H9 (cell line): Measurements from ENCODE around the gene CD79B. TPM values are rescaled to one million over a fixed set of nuclear protein-coding genes. Genes with fewer than 3 reads are reported as not detected.

Source experiments
- DNase-seq: peaks from one replicate; pipeline ENCODE4 v3.0.0-alpha.2; 2017
- H2AFZ ChIP-seq: one replicate; pipeline ENCODE4 v1.6.1; 2013; ENCODE audit warnings: mild to moderate bottlenecking, low read length, control low read depth, moderate library complexity
- H2AK5ac ChIP-seq: 2 replicates; pipeline ENCODE4 v1.6.1; 2013; ENCODE audit warnings: low read length, control low read depth, mixed read lengths; ENCODE audit not compliant: insufficient read length
- H2BK120ac ChIP-seq: one replicate; pipeline ENCODE4 v1.6.1; 2013; ENCODE audit warnings: low read depth, mild to moderate bottlenecking, low read length, control low read depth, inconsistent platforms; ENCODE audit not compliant: poor library complexity, severe bottlenecking
- H2BK12ac ChIP-seq: 2 replicates; pipeline ENCODE4 v1.6.1; 2013; ENCODE audit warnings: low read length, control low read depth, mixed read lengths, low read depth; ENCODE audit not compliant: insufficient read length
- H2BK15ac ChIP-seq: 2 replicates; pipeline ENCODE4 v1.6.1; 2013; ENCODE audit warnings: low read depth, low read length, control low read depth
- H2BK20ac ChIP-seq: one replicate; pipeline ENCODE4 v1.6.1; 2013; ENCODE audit warnings: low read depth, mild to moderate bottlenecking, low read length, control low read depth, inconsistent platforms; ENCODE audit not compliant: poor library complexity, severe bottlenecking
- H2BK5ac ChIP-seq: 2 replicates; pipeline ENCODE4 v1.6.1; 2013; ENCODE audit warnings: low read length, control low read depth, mixed read lengths; ENCODE audit not compliant: insufficient read length
- H3K14ac ChIP-seq: 2 replicates; pipeline ENCODE4 v1.6.1; 2013; ENCODE audit warnings: low read length, control low read depth; ENCODE audit not compliant: insufficient read depth
- H3K18ac ChIP-seq: 2 replicates; pipeline ENCODE4 v1.6.1; 2013; ENCODE audit warnings: low read depth, mild to moderate bottlenecking, mixed read lengths, low read length, control low read depth; ENCODE audit not compliant: insufficient read length
- H3K23ac ChIP-seq: 2 replicates; pipeline ENCODE4 v1.6.1; 2013; ENCODE audit warnings: low read length, control low read depth, mixed read lengths, low read depth; ENCODE audit not compliant: insufficient read length
- H3K23me2 ChIP-seq: 2 replicates; pipeline ENCODE4 v1.6.1; 2013; ENCODE audit warnings: low read depth, mild to moderate bottlenecking, mixed read lengths, low read length, control low read depth; ENCODE audit not compliant: insufficient read length, poor library complexity, severe bottlenecking
- H3K27ac ChIP-seq: 2 replicates; pipeline ENCODE4 v1.5.1; 2013; ENCODE audit warnings: low read length, control low read depth, mixed read lengths, low read depth; ENCODE audit not compliant: insufficient read length
- H3K27me3 ChIP-seq: 2 replicates; pipeline ENCODE4 v1.6.1; 2013; ENCODE audit warnings: low read length, control low read depth, inconsistent platforms; ENCODE audit not compliant: insufficient read depth
- H3K4ac ChIP-seq: 2 replicates; pipeline ENCODE4 v1.6.1; 2013; ENCODE audit warnings: low read depth, mild to moderate bottlenecking, control low read depth, inconsistent platforms, low read length, moderate library complexity
- H3K4me1 ChIP-seq: 2 replicates; pipeline ENCODE4 v1.6.1; 2013; ENCODE audit warnings: low read length, control low read depth, inconsistent platforms; ENCODE audit not compliant: insufficient read depth
- H3K4me2 ChIP-seq: 2 replicates; pipeline ENCODE4 v1.6.1; 2013; ENCODE audit warnings: low read length, control low read depth, mixed read lengths; ENCODE audit not compliant: insufficient read length, insufficient read depth
- H3K56ac ChIP-seq: 2 replicates; pipeline ENCODE4 v1.6.1; 2013; ENCODE audit warnings: low read depth, mild to moderate bottlenecking, mixed read lengths, low read length, control low read depth; ENCODE audit not compliant: insufficient read length
- H3K79me1 ChIP-seq: 2 replicates; pipeline ENCODE4 v1.6.1; 2013; ENCODE audit warnings: low read depth, mild to moderate bottlenecking, moderate library complexity, low read length, control low read depth, inconsistent platforms; ENCODE audit not compliant: insufficient read depth, poor library complexity, severe bottlenecking
- H3K79me2 ChIP-seq: 2 replicates; pipeline ENCODE4 v1.6.1; 2013; ENCODE audit warnings: low read length, control low read depth, inconsistent platforms; ENCODE audit not compliant: insufficient read depth
- H3K9ac ChIP-seq: 2 replicates; pipeline ENCODE4 v1.6.1; 2013; ENCODE audit warnings: low read length, control low read depth, mixed read lengths; ENCODE audit not compliant: insufficient read length; ENCODE audit errors: extremely low read depth
- H3K9me3 ChIP-seq: one replicate; pipeline ENCODE4 v1.6.1; 2013; ENCODE audit warnings: low read depth, low read length, inconsistent platforms; ENCODE audit not compliant: control insufficient read depth
- H3T11ph ChIP-seq: one replicate; pipeline ENCODE4 v1.6.1; 2013; ENCODE audit warnings: mild to moderate bottlenecking, low read length, control low read depth, inconsistent platforms
- H4K20me1 ChIP-seq: one replicate; pipeline ENCODE4 v1.6.1; 2013; ENCODE audit not compliant: control insufficient read depth, insufficient read length, insufficient read depth
- H4K5ac ChIP-seq: 2 replicates; pipeline ENCODE4 v1.6.1; 2013; ENCODE audit warnings: low read depth, mild to moderate bottlenecking, mixed read lengths, low read length, control low read depth; ENCODE audit not compliant: insufficient read length
- H4K8ac ChIP-seq: replicated peaks from 2 replicates; pipeline ENCODE4 v1.6.1; 2013; ENCODE audit warnings: low read length, control low read depth, mixed read lengths, low read depth; ENCODE audit not compliant: insufficient read length
- H4K91ac ChIP-seq: 2 replicates; pipeline ENCODE4 v1.6.1; 2013; ENCODE audit warnings: low read depth, mild to moderate bottlenecking, moderate library complexity, mixed read lengths, low read length, control low read depth; ENCODE audit not compliant: insufficient read length
- H3K27ac Mint-ChIP-seq, 3 experiments: 2 replicates in 2 of 3; 3 replicates in 1 of 3; pipeline ENCODE4 v1.8.0; 2020 to 2021; ENCODE audit warnings: mixed read lengths in 3 of 3, mild to moderate bottlenecking in 1 of 3, moderate library complexity in 1 of 3
- H3K27me3 Mint-ChIP-seq: 2 replicates; pipeline ENCODE4 v1.8.0; 2021; ENCODE audit warnings: low read depth, mild to moderate bottlenecking, moderate library complexity, mixed read lengths
- H3K36me3 Mint-ChIP-seq, 3 experiments: 2 replicates in 2 of 3; 3 replicates in 1 of 3; pipeline ENCODE4 v1.8.0; 2020 to 2021; ENCODE audit warnings: low read depth in 3 of 3, mixed read lengths in 3 of 3; ENCODE audit not compliant: insufficient read depth in 1 of 3
- H3K4me1 Mint-ChIP-seq, 2 experiments: 2 replicates each; pipeline ENCODE4 v1.8.0; 2020; ENCODE audit warnings: mixed read lengths in 2 of 2
- H3K4me3 Mint-ChIP-seq, 2 experiments: 2 replicates in 1 of 2; 3 replicates in 1 of 2; pipeline ENCODE4 v1.8.0; 2020 to 2021; ENCODE audit warnings: mild to moderate bottlenecking in 2 of 2, mixed read lengths in 2 of 2, moderate library complexity in 1 of 2
- H3K9me3 Mint-ChIP-seq, 2 experiments: 2 replicates in 1 of 2; 3 replicates in 1 of 2; pipeline ENCODE4 v1.8.0; 2020; ENCODE audit warnings: mild to moderate bottlenecking in 2 of 2, mixed read lengths in 2 of 2, moderate library complexity in 1 of 2
- WGBS: extraction: QIAGEN DNeasy Blood & Tissue Kit; methylation state at CpG from one replicate; pipeline ENCODE4 v1.1.7; 2013; ENCODE audit warnings: missing lambda C conversion rate, low lambda C conversion rate, mixed read lengths; ENCODE audit not compliant: insufficient read length; ENCODE audit errors: extremely low coverage; 5-methylcytosine and 5-hydroxymethylcytosine counted together
- total RNA-seq: library from RNA; stranded (reverse); gene quantifications from 2 replicates; pipeline ENCODE4 v1.2.1, GENCODE V29; 2021
- TF ChIP-seq, protein P1 (sequence below): fragments of 200-600 bp; sonication (generic); conservative IDR thresholded peaks from 3 replicates; pipeline ENCODE4 v1.8.0; 2021; ENCODE audit warnings: antibody characterized with exemption, mild to moderate bottlenecking

The CD79B gene
- total RNA-seq, 1 experiment from 2014 or later, result 0.96 TPM

GRCh38 chr17:63940584-63940983 is 8.5 kb upstream of the CD79B start:
- no peaks in the 10 kb centered on the region for H3K79me2 ChIP-seq
- no peaks in the 10 kb centered on the region for H3K4me1 ChIP-seq
- no peak overlapping the region for H3K4me2 ChIP-seq
- no peak overlapping the region for H2BK20ac ChIP-seq
- no peak overlapping the region for H2AFZ ChIP-seq
- no peak overlapping the region for H3K4ac ChIP-seq
- H3K79me1 ChIP-seq, result no peaks in the 10 kb centered on the region
- H2AK5ac ChIP-seq, result no peak overlapping the region
- peaks cover 3% of the 10 kb centered on the region for H3K27me3 Mint-ChIP-seq
- WGBS, result no CpG with 5 or more reads among the region's 14 CpGs
- H3K23me2 ChIP-seq, result no peaks in the 10 kb centered on the region
- peaks cover 9 to 26% (median 11%) of the 10 kb centered on the region in 3 experiments; a peak in 6 of 7 replicates for H3K36me3 Mint-ChIP-seq
- H3K27ac Mint-ChIP-seq, result no peak overlapping the region
- no peak overlapping the region for H2BK12ac ChIP-seq
- no peak for DNase-seq
- H2BK120ac ChIP-seq, result no peak overlapping the region
- TF ChIP-seq, protein P1, sequence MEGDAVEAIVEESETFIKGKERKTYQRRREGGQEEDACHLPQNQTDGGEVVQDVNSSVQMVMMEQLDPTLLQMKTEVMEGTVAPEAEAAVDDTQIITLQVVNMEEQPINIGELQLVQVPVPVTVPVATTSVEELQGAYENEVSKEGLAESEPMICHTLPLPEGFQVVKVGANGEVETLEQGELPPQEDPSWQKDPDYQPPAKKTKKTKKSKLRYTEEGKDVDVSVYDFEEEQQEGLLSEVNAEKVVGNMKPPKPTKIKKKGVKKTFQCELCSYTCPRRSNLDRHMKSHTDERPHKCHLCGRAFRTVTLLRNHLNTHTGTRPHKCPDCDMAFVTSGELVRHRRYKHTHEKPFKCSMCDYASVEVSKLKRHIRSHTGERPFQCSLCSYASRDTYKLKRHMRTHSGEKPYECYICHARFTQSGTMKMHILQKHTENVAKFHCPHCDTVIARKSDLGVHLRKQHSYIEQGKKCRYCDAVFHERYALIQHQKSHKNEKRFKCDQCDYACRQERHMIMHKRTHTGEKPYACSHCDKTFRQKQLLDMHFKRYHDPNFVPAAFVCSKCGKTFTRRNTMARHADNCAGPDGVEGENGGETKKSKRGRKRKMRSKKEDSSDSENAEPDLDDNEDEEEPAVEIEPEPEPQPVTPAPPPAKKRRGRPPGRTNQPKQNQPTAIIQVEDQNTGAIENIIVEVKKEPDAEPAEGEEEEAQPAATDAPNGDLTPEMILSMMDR, result no peak
- H3T11ph ChIP-seq, result no peak overlapping the region
- no peak overlapping the region for H4K8ac ChIP-seq
- H3K9me3 ChIP-seq, result no peaks in the 10 kb centered on the region
- H3K27ac ChIP-seq, result no peak overlapping the region
- no peaks in the 10 kb centered on the region for H4K20me1 ChIP-seq
- no peak overlapping the region for H4K91ac ChIP-seq
- peaks cover 6 to 20% of the 10 kb centered on the region in 2 experiments for H3K4me1 Mint-ChIP-seq
- H2BK5ac ChIP-seq, result no peak overlapping the region
- no peak overlapping the region for H4K5ac ChIP-seq
- no peak overlapping the region for H3K18ac ChIP-seq
- no peak overlapping the region for H3K56ac ChIP-seq
- H3K9me3 Mint-ChIP-seq, result no peaks in the 10 kb centered on the region
- H2BK15ac ChIP-seq, result no peak overlapping the region
- H3K14ac ChIP-seq, result no peak overlapping the region; the same call in 1 of the 2 replicates
- H3K23ac ChIP-seq, result no peak overlapping the region
- no peaks in the 10 kb centered on the region for H3K27me3 ChIP-seq
- H3K9ac ChIP-seq, result no peak overlapping the region
- H3K4me3 Mint-ChIP-seq, result no peak overlapping the region
